Type B pancreatic cell (in vitro differentiated cells): Measurements from ENCODE around the gene PHETA1. TPM values are rescaled to one million over a fixed set of nuclear protein-coding genes. Genes with fewer than 3 reads are reported as not detected.

Experiments
- DNase-seq: peaks from one replicate; pipeline ENCODE4 v3.0.0; 2021; ENCODE audit warnings: mixed read lengths; ENCODE audit not compliant: unreplicated experiment; ENCODE audit errors: extremely low spot score
- H3K27ac Mint-ChIP-seq: 2 replicates; pipeline ENCODE4 v1.8.0; 2021; ENCODE audit warnings: mild to moderate bottlenecking, mixed read lengths
- H3K27me3 Mint-ChIP-seq: 2 replicates; pipeline ENCODE4 v1.8.0; 2021; ENCODE audit warnings: mixed read lengths
- H3K36me3 Mint-ChIP-seq: 2 replicates; pipeline ENCODE4 v1.8.0; 2021; ENCODE audit warnings: mixed read lengths
- H3K4me1 Mint-ChIP-seq: one replicate; pipeline ENCODE4 v1.8.0; 2021; ENCODE audit warnings: mixed read lengths; ENCODE audit not compliant: unreplicated experiment
- H3K4me3 Mint-ChIP-seq: 2 replicates; pipeline ENCODE4 v1.8.0; 2021; ENCODE audit warnings: mild to moderate bottlenecking, mixed read lengths
- H3K9me3 Mint-ChIP-seq: 2 replicates; pipeline ENCODE4 v1.8.0; 2021; ENCODE audit warnings: mixed read lengths
- CTCF ChIP-seq: fragments of 200-600 bp; sonication (generic); conservative IDR thresholded peaks from 2 replicates; pipeline ENCODE4 v1.5.0; 2021; ENCODE audit warnings: antibody characterized with exemption, mild to moderate bottlenecking
- total RNA-seq: library from RNA; stranded (reverse); gene quantifications from 2 replicates; pipeline ENCODE4 v1.2.1, GENCODE V29; 2021; ENCODE audit warnings: low replicate concordance

PHETA1 gene
- total RNA-seq, 1 donor from 2014 or later = 25.5 TPM

GRCh38 chr12:111368291-111368787, 556 bp downstream of the PHETA1 start:
- Mint-ChIP-seq H3K27me3 (no peaks in the 10 kb centered on the region), H3K36me3 (peaks cover 5% of the 10 kb centered on the region), H3K27ac (peak overlapping the region; percentile 54), H3K9me3 (no peaks in the 10 kb centered on the region), H3K4me1 (peaks cover 18% of the 10 kb centered on the region), H3K4me3 (peak overlapping the region; percentile 88)
- TF ChIP-seq CTCF = no peak
- no peak for DNase-seq

DNA sequence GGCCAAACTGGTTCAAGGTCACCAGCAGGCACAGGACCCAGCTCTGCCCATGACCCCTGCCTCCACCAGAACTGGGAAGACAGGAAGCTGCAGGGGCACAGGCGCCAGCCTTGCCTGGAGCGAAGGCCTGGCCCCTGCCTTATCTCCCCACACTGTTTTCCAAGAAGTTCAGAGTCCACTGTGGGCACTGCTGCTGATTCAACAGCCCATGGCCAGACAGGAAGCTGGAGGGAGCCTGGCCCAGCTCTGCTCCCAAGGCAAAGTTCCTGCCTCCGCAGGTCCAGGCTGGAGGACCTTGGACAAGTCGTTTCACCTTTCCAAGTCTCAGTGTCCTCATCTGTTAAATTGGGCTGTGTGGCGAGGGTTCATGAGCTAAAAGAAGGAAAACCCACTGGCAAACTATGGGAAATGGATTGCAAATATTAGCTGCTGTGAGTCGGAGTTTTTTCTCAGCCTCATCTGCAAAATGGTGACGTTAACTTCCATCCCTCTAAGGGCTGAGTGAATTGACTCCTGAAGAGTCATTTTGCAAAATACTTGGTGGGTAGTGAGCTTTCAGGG, 1.2 kb downstream of the PHETA1 start:
- no peaks in the 10 kb centered on the region for H3K9me3 Mint-ChIP-seq
- peaks cover 18% of the 10 kb centered on the region for H3K4me1 Mint-ChIP-seq
- peak overlapping the region; percentile 88 for H3K4me3 Mint-ChIP-seq
- TF ChIP-seq CTCF = no peak
- peaks cover 5% of the 10 kb centered on the region for H3K36me3 Mint-ChIP-seq
- no peak for DNase-seq
- peak overlapping the region; percentile 54 for H3K27ac Mint-ChIP-seq
- no peaks in the 10 kb centered on the region for H3K27me3 Mint-ChIP-seq

GRCh38 chr12:111366583-111366982, 2.3 kb downstream of the PHETA1 start:
- Mint-ChIP-seq H3K27me3 (no peaks in the 10 kb centered on the region), H3K27ac (no peak overlapping the region), H3K4me1 (peaks cover 22% of the 10 kb centered on the region), H3K4me3 (peak overlapping the region; percentile 5), H3K9me3 (no peaks in the 10 kb centered on the region), H3K36me3 (peaks cover 5% of the 10 kb centered on the region)
- no peak for TF ChIP-seq CTCF
- DNase-seq = no peak

- H3K36me3 Mint-ChIP-seq = peaks cover 5% of the 10 kb centered on the region
- peak overlapping the region; percentile 5 for H3K4me3 Mint-ChIP-seq
- TF ChIP-seq CTCF = no peak
- peaks cover 25% of the 10 kb centered on the region for H3K4me1 Mint-ChIP-seq
- no peak for DNase-seq
- no peak overlapping the region for H3K27ac Mint-ChIP-seq
- no peaks in the 10 kb centered on the region for H3K27me3 Mint-ChIP-seq
- H3K9me3 Mint-ChIP-seq = no peaks in the 10 kb centered on the region
Measured at GRCh38 chr12:111366075-111366474, 2.8 kb downstream of the PHETA1 start.

GRCh38 chr12:111363578-111363977, 5.3 kb downstream of the PHETA1 start:
- TF ChIP-seq CTCF = no peak
- peaks cover 5% of the 10 kb centered on the region for H3K36me3 Mint-ChIP-seq
- H3K4me1 Mint-ChIP-seq = peaks cover 37% of the 10 kb centered on the region
- H3K9me3 Mint-ChIP-seq = no peaks in the 10 kb centered on the region
- DNase-seq = no peak
- no peak overlapping the region for H3K27ac Mint-ChIP-seq
- no peak overlapping the region for H3K4me3 Mint-ChIP-seq
- no peaks in the 10 kb centered on the region for H3K27me3 Mint-ChIP-seq
